ENCODE data around the gene SMIM7. TPM values are rescaled to one million over a fixed set of nuclear protein-coding genes. Genes with fewer than 3 reads are reported as not detected.

The SMIM7 gene
- total and polyA plus RNA-seq, 2 of the 13 experiments (the other 11 are each of a cell fraction or from before 2014, with no cell fraction given): 55.7 to 74.9 TPM

- no peak for TF ChIP-seq ATF6 (CRISPR knock-in tag; conservative IDR thresholded peaks at IDR 0.05)
- TF ChIP-seq NFKB2 (CRISPR knock-in tag; IDR thresholded peaks at IDR 0.05; ENCODE audit: borderline replicate concordance): peak; percentile 84; the same call in 1 of the 2 replicates
- no peak for TF ChIP-seq NR2F1 (CRISPR knock-in tag; IDR thresholded peaks at IDR 0.05)
- no peak for TF ChIP-seq KDM5A (IDR thresholded peaks at IDR 0.05; ENCODE audit: borderline replicate concordance, low read length)
- peak; percentile 90 for TF ChIP-seq IRF9 (CRISPR knock-in tag; IDR thresholded peaks at IDR 0.05; ENCODE audit: borderline replicate concordance)
- TF ChIP-seq KDM6A (CRISPR knock-in tag; IDR thresholded peaks at IDR 0.05; ENCODE audit: low read depth): no peak
- TF ChIP-seq ZNF354B (CRISPR knock-in tag; IDR thresholded peaks at IDR 0.05): no peak
- no peak for TF ChIP-seq CCAR2 (optimal IDR thresholded peaks at IDR 0.05; ENCODE audit: low read depth, low read length)
- TF ChIP-seq ZNF616 (CRISPR knock-in tag; IDR thresholded peaks at IDR 0.05; ENCODE audit: low read depth): no peak
- TF ChIP-seq PBX3 (CRISPR knock-in tag; IDR thresholded peaks at IDR 0.05; ENCODE audit: borderline replicate concordance): 0 out of 2 replicates have a peak, but pooled peaks have one; percentile 35
- no peak for TF ChIP-seq TRAFD1 (CRISPR knock-in tag; IDR thresholded peaks at IDR 0.05; ENCODE audit: borderline replicate concordance)
- TF ChIP-seq MTF2 (CRISPR knock-in tag; IDR thresholded peaks at IDR 0.05; ENCODE audit: borderline replicate concordance): 0 out of 2 replicates have a peak, but pooled peaks have one; percentile 48
- peak; percentile 66 for TF ChIP-seq TAF1 (CRISPR knock-in tag; IDR thresholded peaks at IDR 0.05)
- no peak for TF ChIP-seq SRSF9 (IDR thresholded peaks at IDR 0.05; ENCODE audit: borderline replicate concordance, insufficient read depth, low read depth, low read length, poor library complexity, severe bottlenecking)
- TF ChIP-seq FOXO1 (CRISPR knock-in tag; IDR thresholded peaks at IDR 0.05): no peak
- no peak for TF ChIP-seq MYNN (CRISPR knock-in tag; IDR thresholded peaks at IDR 0.05; ENCODE audit: low read depth)
- no peak for TF ChIP-seq NFYB (CRISPR knock-in tag; IDR thresholded peaks at IDR 0.05)
- TF ChIP-seq PAF1 (CRISPR knock-in tag; IDR thresholded peaks at IDR 0.05): no peak
- TF ChIP-seq HNRNPL (IDR thresholded peaks at IDR 0.05; ENCODE audit: low read depth, low read length): no peak
- TF ChIP-seq TOPORS (CRISPR knock-in tag; IDR thresholded peaks at IDR 0.05): no peak
- TF ChIP-seq JDP2 (CRISPR knock-in tag; IDR thresholded peaks at IDR 0.05; ENCODE audit: borderline replicate concordance): no peak
- no peak for TF ChIP-seq NFE2L2 (IDR thresholded peaks at IDR 0.05; ENCODE audit: low read length)
- no peak for TF ChIP-seq HDAC2 (CRISPR knock-in tag; IDR thresholded peaks at IDR 0.05)
- TF ChIP-seq CBX5 (CRISPR knock-in tag; IDR thresholded peaks at IDR 0.05; ENCODE audit: borderline replicate concordance): no peak
- no peak for TF ChIP-seq ZNF10 (CRISPR knock-in tag; IDR thresholded peaks at IDR 0.05; ENCODE audit: borderline replicate concordance, low read depth)
These were observed 31.6 kb downstream of the SMIM7 start, which contains the start of gene MED26 (continued) for GRCh38 chr19:16628183-16628983.
